Naive B cell (primary cell): ENCODE results near the gene NSMF. TPM values are rescaled to one million over a fixed set of nuclear protein-coding genes. Genes with fewer than 3 reads are reported as not detected.

ENCODE experiments used
- ATAC-seq, 2 donors: fragments of 150-1000 bp; cut with Tn5 transposase; 2 replicates each; pipeline ENCODE4 v1.10.0; 2021; ENCODE audit warnings: low read depth in 2 of 2, mild to moderate bottlenecking in 2 of 2, moderate library complexity in 2 of 2
- DNase-seq: peaks from one replicate; pipeline ENCODE4 v3.0.0; 2022
- H3K27ac Mint-ChIP-seq, 6 donors: one replicate each; pipeline ENCODE4 v1.8.0; 2020 to 2022; ENCODE audit warnings: mild to moderate bottlenecking in 6 of 6, mixed read lengths in 6 of 6, moderate library complexity in 5 of 6, inconsistent platforms in 2 of 6
- H3K27me3 Mint-ChIP-seq, 3 donors: one replicate each; pipeline ENCODE4 v1.8.0; 2021 to 2022; ENCODE audit warnings: mixed read lengths in 3 of 3, mild to moderate bottlenecking in 1 of 3
- H3K36me3 Mint-ChIP-seq, 2 donors: one replicate each; pipeline ENCODE4 v1.8.0; 2020 to 2022; ENCODE audit warnings: mixed read lengths in 2 of 2, inconsistent platforms in 1 of 2, mild to moderate bottlenecking in 1 of 2
- H3K4me1 Mint-ChIP-seq, 3 donors: one replicate each; pipeline ENCODE4 v1.8.0; 2020 to 2022; ENCODE audit warnings: mixed read lengths in 3 of 3, inconsistent platforms in 1 of 3, mild to moderate bottlenecking in 1 of 3, moderate library complexity in 1 of 3
- H3K4me3 Mint-ChIP-seq, 8 donors: one replicate each; pipeline ENCODE4 v1.8.0; 2020 to 2022; ENCODE audit warnings: mild to moderate bottlenecking in 8 of 8, mixed read lengths in 8 of 8, moderate library complexity in 8 of 8, inconsistent platforms in 2 of 8
- H3K9me3 Mint-ChIP-seq, 7 donors: one replicate each; pipeline ENCODE4 v1.8.0; 2020 to 2022; ENCODE audit warnings: mixed read lengths in 7 of 7, mild to moderate bottlenecking in 5 of 7, inconsistent platforms in 2 of 7, moderate library complexity in 1 of 7
- polyA plus RNA-seq, 6 donors: library from polyadenylated mRNA; unstranded; fragments of 300-500 nt; fragmentation: Illumina TruSeq; gene quantifications; one replicate each; pipeline ENCODE4 v1.2.3, GENCODE V29; 2021; ENCODE audit warnings: low read depth in 6 of 6

Gene NSMF
- polyA plus RNA-seq, 6 donors from 2014 or later, result 2.7 to 7.6 (median 3.7) TPM; not detected in 1

DNA sequence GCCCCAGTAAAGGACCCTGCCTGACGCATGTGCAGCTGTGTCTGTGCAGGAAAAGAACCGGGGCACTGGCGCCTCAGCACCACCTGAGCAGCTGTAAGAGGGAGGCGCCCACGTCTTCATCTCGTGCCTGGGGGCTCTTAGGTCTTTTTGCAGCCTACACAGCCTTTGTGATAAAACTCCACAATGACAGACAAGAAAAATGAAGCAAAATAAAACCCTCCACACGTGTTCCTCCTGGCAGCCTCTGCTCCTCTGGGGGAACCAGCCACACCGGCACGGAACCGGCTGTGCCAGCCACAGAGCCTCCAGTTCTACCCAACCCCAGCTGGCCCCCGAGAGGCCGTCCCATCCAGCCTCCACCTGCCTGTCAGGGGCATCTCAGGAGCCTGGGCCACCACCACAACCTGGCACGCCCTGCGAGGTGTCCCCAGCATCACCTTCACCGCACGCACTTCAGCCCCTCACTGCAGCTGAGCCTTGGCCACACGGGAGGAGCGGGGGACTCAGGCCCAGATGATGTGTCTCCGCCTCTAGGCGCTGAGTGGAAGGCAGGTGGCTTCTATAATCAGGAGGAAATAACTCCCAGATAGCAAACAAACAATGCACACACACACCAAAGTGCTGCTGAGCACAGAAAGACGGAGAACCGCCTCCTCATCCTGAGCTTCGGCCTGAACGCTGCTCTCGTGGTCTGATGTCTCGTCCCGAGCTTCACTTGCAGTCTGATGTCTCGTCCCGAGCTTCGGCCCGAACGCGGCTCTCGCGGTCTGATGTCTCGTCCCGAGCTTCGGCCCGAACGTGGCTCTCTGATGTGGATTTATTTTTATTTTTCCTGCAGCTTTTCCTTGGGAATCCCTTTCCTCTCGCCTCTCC lies 28.6 kb upstream of the NSMF start:
- no peaks in the 10 kb centered on the region for H3K27me3 Mint-ChIP-seq
- ATAC-seq, result no peak
- no peak overlapping the region for H3K4me3 Mint-ChIP-seq
- H3K27ac Mint-ChIP-seq, result no peak overlapping the region
- H3K9me3 Mint-ChIP-seq, result peaks cover 0 to 2% (median 0%) of the 10 kb centered on the region in 7 donors
- H3K36me3 Mint-ChIP-seq, result peaks cover 10 to 23% of the 10 kb centered on the region in 2 donors
- no peak for DNase-seq
- H3K4me1 Mint-ChIP-seq, result peaks cover 0 to 9% (median 4%) of the 10 kb centered on the region in 3 donors

DNA sequence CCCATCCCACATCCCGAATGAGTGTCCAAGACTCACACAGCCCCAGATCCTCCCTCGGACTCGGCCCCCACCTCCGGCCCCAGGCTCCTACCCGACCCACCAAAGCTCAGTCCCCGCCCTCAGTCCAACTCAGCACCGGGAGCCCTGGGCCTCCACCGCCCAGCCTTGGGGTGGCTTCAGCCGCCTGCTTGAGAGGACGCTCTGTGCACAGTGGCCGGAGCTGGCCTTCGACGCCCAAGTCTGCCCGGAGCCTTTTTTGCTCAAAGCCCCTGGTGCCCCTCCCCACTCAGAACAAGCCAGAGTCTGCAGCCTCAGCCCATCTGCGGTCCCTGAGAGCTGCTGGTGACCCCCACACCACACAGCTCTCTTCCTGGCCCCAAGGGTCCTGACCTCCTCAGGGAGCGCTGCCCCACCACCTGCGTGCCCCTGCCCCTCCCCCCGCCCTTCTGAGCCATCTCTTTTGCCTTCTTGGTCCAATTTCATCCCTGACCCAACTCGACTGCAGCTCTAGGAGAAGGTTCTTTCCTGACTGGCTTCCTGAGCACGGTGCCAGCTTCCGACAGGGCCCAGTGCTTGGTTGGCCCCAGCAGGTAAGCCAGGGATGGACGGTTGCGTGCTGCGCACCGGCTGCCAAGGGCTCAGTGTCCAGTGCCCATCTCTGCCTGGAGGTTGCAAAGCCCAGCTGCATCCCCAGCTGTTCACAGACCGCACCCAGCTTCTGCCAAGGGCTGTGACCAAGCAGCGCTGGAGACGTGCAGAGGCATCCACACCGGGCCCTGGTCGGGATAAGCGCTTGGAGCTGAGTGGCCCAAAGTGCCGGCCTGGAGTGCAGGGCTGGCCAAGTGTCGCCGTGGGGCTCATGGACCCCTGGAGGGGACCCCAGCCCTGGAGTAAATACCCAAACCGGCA lies 27.7 kb upstream of the NSMF start:
- Mint-ChIP-seq H3K36me3 (peaks cover 10 to 20% of the 10 kb centered on the region in 2 donors), H3K4me3 (no peak overlapping the region), H3K27ac (peak overlapping the region in 1 of 6 donors; percentile 76), H3K4me1 (peaks cover 0 to 7% (median 5%) of the 10 kb centered on the region in 3 donors), H3K27me3 (no peaks in the 10 kb centered on the region), H3K9me3 (peaks cover 0 to 1% (median 0%) of the 10 kb centered on the region in 7 donors)
- ATAC-seq, result no peak
- DNase-seq, result no peak

DNA sequence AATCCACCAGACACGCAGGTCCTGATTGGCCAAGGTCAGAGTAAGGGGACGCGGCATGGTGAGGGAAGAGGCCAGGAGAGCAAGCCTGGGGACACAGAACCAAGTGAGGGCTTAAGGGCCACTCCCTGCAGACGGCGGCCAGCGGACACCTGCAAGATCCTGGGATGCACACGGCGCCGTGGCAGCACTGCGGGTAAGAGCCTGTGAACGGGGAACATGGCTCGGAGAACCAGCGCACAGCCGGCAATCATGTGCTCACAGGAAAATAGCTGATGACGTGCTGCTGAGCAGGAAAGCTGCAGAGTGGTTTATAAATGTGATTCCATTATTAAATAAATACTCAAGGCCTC lies 27.0 kb upstream of the NSMF start:
- Mint-ChIP-seq H3K9me3 (no peaks in the 10 kb centered on the region), H3K4me1 (peaks cover 0 to 3% (median 1%) of the 10 kb centered on the region in 3 donors), H3K36me3 (peaks cover 8 to 13% of the 10 kb centered on the region in 2 donors), H3K4me3 (no peak overlapping the region), H3K27me3 (no peaks in the 10 kb centered on the region), H3K27ac (no peak overlapping the region)
- no peak for DNase-seq
- ATAC-seq, result no peak

DNA sequence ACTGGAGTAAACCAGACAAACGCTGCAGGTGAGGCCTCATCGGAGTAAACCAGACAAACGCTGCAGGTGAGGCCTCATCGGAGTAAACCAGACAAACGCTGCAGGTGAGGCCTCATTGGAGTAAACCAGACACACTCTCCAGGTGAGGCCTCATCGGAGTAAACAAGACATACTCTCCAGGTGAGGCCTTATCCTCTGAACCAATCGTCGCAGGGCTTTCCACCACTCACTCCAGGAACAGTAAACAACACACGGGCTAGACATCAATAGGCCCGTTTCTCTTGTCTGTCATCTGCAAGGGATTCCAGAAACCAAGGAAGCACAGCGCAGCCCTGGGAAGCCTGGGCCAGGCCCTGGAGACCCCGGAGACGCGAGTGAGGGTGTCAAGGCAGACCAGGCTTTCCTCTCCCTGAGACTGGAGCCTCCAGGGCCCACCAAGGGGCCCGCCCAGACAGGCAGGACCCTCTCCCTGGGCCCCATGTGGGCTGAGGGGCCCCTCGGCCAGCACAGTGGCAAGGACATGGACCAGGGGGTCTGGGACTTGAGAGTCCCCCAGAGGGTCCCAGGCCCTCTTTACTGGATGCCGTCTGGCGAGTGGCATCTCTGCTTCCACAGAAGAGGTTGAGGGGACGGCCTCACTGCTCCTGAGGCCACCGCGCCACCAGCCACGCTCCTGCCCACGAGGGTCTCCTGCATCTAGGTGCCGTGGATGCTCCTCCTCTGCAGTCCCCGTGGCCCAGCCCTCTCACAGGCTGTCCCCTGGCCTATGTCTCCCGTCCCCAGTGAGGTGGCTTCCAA lies 26.4 kb upstream of the NSMF start:
- Mint-ChIP-seq H3K4me1 (peaks cover 0 to 3% (median 0%) of the 10 kb centered on the region in 3 donors), H3K4me3 (no peak overlapping the region), H3K27me3 (no peaks in the 10 kb centered on the region), H3K27ac (no peak overlapping the region), H3K36me3 (peaks cover 6 to 8% of the 10 kb centered on the region in 2 donors), H3K9me3 (no peaks in the 10 kb centered on the region)
- no peak for DNase-seq
- ATAC-seq, result no peak

- Mint-ChIP-seq H3K9me3 (no peaks in the 10 kb centered on the region), H3K36me3 (peaks cover 6 to 7% of the 10 kb centered on the region in 2 donors), H3K27ac (no peak overlapping the region), H3K4me3 (no peak overlapping the region), H3K27me3 (no peaks in the 10 kb centered on the region), H3K4me1 (peaks cover 0 to 3% (median 0%) of the 10 kb centered on the region in 3 donors)
- ATAC-seq (no peak), DNase-seq (no peak)
Measured at GRCh38 chr9:137484551-137485315, 25.6 kb upstream of the NSMF start.

DNA sequence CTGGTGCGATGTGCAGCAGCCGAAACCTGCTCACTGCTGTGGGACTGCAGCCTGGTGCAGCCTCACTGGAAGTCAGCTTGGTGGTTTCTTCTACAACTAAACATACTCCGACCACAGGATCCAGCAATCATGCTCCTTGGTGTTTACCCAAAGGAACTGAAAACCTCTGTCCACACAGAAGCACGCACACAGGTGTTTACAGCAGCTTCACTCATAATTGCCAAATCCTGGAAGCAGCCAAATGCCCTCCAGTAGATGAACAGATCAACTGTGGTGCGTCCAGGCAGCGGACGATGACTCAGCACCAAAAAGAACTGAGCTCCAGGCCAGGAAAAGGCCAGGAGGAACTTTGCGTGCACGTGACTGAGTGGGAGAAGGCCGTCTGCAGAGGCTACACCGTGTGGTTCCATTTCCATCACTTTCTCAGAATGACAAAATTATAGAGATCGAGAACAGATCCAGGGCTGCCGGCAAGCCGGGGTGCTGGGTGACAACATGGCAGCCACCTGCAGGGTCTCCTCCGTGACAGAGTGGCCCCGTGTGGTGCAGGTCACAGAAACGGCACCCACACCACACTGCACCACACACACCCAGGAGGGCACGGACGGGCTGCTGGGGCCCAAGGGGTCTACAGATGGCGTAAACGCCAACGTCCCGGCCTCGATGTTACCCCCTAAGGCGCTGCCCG lies 23.1 kb upstream of the NSMF start:
- DNase-seq, result no peak
- Mint-ChIP-seq H3K27ac (peak overlapping the region in 1 of 6 donors; percentile 47), H3K36me3 (no peaks in the 10 kb centered on the region), H3K4me3 (no peak overlapping the region), H3K9me3 (peaks cover 0 to 2% (median 0%) of the 10 kb centered on the region in 7 donors), H3K27me3 (no peaks in the 10 kb centered on the region), H3K4me1 (peaks cover 0 to 4% (median 3%) of the 10 kb centered on the region in 3 donors)
- no peak for ATAC-seq

DNA sequence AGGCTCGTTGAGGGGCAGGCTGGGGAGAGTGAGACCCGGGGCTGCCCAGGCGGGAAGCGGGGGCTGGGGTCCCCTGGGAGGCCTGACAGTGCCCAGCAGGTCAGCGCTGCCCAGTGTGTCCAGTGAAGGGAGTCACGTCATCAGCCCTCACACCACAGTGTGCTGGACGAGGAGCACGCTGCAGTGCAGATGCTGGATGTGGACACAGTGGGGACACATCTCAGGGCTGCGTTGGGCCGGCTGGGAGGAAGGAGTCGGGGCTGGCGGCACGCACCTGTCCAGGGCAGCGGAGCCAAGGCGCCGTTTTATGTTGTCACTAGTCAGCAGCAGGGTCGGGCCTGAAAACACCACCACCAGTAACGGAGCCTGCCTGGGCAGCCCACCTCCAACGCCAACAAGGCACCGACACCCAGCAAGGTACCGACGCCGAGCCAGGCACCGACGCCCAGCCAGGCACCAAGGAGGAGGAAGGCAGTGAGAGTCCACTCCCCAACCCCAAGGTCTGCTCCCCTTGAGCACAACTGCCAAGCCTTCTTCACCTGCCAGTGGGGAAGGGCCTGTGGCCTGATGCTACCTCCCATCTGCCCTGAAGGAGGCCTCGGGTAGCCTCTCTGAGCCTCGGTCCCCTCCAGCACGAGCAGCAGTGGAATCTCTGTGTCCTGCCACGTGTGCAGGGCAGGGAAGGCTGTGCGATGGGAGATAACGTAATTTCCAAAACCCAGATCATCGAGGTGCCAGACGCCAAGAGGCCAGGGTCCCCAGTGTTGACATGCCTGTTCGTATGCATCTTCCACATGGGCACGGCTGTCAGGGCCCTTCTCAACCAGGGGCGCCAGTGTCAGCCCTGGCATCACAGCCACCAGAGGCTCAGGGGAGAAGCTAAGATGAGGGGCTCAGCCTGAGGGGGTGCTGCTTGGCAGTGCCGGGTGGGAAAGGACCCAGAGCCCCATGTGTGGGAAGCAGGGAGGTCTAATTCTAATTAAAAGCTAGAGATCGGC lies 21.9 kb upstream of the NSMF start:
- H3K27me3 Mint-ChIP-seq, result no peaks in the 10 kb centered on the region
- H3K4me3 Mint-ChIP-seq, result no peak overlapping the region
- ATAC-seq (no peak), DNase-seq (no peak)
- peak overlapping the region in 1 of 6 donors; percentile 89 for H3K27ac Mint-ChIP-seq
- H3K9me3 Mint-ChIP-seq, result peaks cover 0 to 7% (median 3%) of the 10 kb centered on the region in 7 donors
- peaks cover 0 to 4% (median 3%) of the 10 kb centered on the region in 3 donors for H3K4me1 Mint-ChIP-seq
- peaks cover 4 to 6% of the 10 kb centered on the region in 2 donors for H3K36me3 Mint-ChIP-seq

DNA sequence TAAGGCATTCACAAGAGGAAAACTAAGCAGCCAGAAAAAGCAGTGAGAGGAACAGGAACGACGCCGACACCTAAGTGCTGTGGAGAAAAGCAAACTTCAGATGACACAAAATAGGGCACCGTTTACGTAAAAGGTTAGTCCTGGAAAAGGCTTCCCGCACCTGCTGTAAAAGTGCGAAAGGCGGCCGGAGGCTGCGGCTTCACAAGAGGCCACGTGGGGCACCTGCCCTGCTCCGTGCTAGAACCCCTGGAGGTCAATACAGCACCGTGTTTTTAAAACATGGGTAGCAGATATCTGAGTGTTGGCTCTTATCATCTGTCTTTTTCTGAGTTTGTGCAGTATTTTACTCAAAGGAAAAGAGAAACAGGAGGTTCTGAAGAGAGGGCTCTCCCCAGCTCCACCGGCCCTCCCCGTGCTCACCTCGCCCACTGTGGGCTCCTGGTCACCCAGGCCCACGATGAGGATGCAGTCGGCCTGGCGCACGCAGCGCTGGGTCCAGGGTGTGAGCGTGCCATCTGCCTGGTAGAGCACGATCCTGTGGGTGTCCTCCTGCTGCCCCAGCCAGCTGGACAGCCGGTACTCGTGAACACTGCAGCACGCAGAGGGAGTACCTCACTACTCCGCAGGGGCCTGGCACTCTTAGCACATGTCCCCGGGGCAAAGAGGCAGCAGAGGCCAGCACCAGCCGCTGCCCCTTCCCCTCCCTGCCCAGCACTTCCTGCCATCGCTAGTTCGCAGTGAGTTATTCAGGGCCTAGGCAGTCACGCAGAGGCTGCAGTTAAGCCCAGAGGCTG lies 21.0 kb upstream of the NSMF start:
- Mint-ChIP-seq H3K27me3 (no peaks in the 10 kb centered on the region), H3K36me3 (peaks cover 9 to 12% of the 10 kb centered on the region in 2 donors), H3K9me3 (peaks cover 6 to 13% (median 8%) of the 10 kb centered on the region in 7 donors), H3K27ac (no peak overlapping the region), H3K4me1 (peaks cover 0 to 4% (median 3%) of the 10 kb centered on the region in 3 donors), H3K4me3 (no peak overlapping the region)
- no peak for ATAC-seq
- DNase-seq, result no peak

DNA sequence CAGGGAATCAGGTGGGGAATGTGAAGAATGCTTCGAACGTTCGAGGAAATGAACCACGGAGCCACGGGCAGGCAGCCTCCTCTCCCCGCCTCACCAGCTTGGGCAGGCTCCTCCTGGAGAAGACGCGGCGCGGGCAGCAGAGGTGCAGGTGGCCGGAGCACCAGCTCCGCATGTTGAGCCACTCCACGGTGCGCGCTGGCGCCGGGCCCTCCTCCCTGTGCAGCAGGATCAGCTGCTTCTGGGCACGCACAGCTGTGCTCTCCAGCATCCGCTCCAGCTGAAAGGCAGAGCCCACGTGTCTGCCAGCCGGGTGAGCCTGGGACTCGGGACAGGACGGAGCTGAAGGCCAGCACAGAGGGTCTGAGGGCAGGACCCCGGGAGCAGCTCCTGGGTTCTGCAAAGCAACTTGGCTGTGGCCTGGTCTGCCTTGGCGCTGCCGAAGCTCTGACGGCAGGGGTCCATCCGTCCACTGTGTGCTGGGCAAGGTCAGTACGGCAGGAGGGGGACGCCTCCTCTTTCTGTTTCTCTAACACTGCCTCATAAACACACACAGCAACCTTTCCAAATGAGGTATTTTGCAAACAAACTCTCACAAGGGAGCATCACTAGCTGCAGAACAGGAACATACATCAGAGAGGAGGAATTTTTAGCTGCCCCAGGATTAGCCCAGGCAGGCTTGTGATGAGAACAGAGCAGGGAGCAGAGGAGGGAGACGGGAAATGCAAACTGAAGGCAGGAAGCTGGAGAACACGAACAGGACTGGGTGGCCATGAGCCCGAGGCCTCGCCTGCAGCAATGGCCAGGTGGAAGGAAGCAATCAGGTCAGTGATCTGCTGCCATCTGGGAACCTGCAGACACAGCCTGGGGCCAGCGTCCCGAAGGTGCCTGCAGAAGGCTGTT lies 20.1 kb upstream of the NSMF start:
- Mint-ChIP-seq H3K36me3 (peaks cover 12 to 17% of the 10 kb centered on the region in 2 donors), H3K4me3 (no peak overlapping the region), H3K4me1 (peaks cover 0 to 4% (median 3%) of the 10 kb centered on the region in 3 donors), H3K9me3 (peaks cover 10 to 18% (median 13%) of the 10 kb centered on the region in 7 donors), H3K27ac (no peak overlapping the region), H3K27me3 (no peaks in the 10 kb centered on the region)
- no peak for ATAC-seq
- no peak for DNase-seq

DNA sequence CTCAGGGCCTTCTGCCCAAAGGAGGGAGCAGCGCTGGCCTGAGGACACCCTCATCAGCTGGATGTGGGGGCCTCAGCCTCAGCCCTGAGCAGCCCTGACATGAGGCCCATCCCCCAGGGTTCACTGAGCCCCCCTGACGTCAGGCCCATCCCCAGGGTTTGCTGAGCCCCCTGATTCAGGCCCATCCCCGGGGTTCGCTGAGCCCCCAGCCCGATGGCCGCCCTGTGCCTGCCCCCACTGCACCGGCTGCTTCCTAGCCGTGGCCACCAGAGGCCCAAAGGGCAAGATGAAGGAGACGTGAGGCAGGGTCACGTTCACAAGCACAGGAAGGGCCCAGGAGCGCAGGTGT lies 19.5 kb upstream of the NSMF start:
- H3K36me3 Mint-ChIP-seq, result peaks cover 14 to 23% of the 10 kb centered on the region in 2 donors
- peaks cover 0 to 4% (median 3%) of the 10 kb centered on the region in 3 donors for H3K4me1 Mint-ChIP-seq
- no peak for ATAC-seq
- no peak overlapping the region for H3K4me3 Mint-ChIP-seq
- no peaks in the 10 kb centered on the region for H3K27me3 Mint-ChIP-seq
- no peak overlapping the region for H3K27ac Mint-ChIP-seq
- H3K9me3 Mint-ChIP-seq, result peaks cover 12 to 24% (median 17%) of the 10 kb centered on the region in 7 donors
- DNase-seq, result no peak
